HG03095 (cell line): ENCODE data around the gene CTDP1.
"Not testable (repeated sequence)": the region's sequence is repeated elsewhere in the genome, so short reads cannot be mapped to it uniquely, and the experiment has no call there.

Experiments used
- ATAC-seq: cut with Tn5 transposase; IDR thresholded peaks from one replicate; pipeline ENCODE4 v1.9.1; 2021; ENCODE audit warnings: moderate library complexity; ENCODE audit not compliant: unreplicated experiment

Gene CTDP1

GRCh38 chr18:79739440-79739778, 59.8 kb downstream of the CTDP1 start:
- ATAC-seq = no peak

GRCh38 chr18:79740047-79740446, 60.4 kb downstream of the CTDP1 start:
- ATAC-seq = not testable (repeated sequence)

GRCh38 chr18:79740521-79741361, 61.1 kb downstream of the CTDP1 start:
- no peak for ATAC-seq

- ATAC-seq = no peak
These were observed 61.7 kb downstream of the CTDP1 start for GRCh38 chr18:79741362-79741700.

- no peak for ATAC-seq
These were observed 62.5 kb downstream of the CTDP1 start for GRCh38 chr18:79742076-79742475.

GRCh38 chr18:79744625-79745024, 65.0 kb downstream of the CTDP1 start:
- no peak for ATAC-seq

- no peak for ATAC-seq
These were observed 67.1 kb downstream of the CTDP1 start for GRCh38 chr18:79746730-79747129.

- no peak for ATAC-seq
These were observed 67.7 kb downstream of the CTDP1 start for GRCh38 chr18:79747156-79747845.

- ATAC-seq = no peak
These were observed 68.9 kb downstream of the CTDP1 start for GRCh38 chr18:79748321-79749180.

GRCh38 chr18:79749251-79750191, 69.9 kb downstream of the CTDP1 start:
- ATAC-seq = no peak

GRCh38 chr18:79750980-79751571, 71.5 kb downstream of the CTDP1 start:
- ATAC-seq = no peak

- ATAC-seq = not testable (repeated sequence)
These were observed 72.4 kb downstream of the CTDP1 start for GRCh38 chr18:79751918-79752578.

GRCh38 chr18:79752946-79753345, 73.3 kb downstream of the CTDP1 start:
- not testable (repeated sequence) for ATAC-seq

GRCh38 chr18:79753391-79753851, 73.8 kb downstream of the CTDP1 start:
- no peak for ATAC-seq

- ATAC-seq = no peak
These were observed 74.6 kb downstream of the CTDP1 start for GRCh38 chr18:79754022-79754761.

GRCh38 chr18:79754831-79755351, 75.3 kb downstream of the CTDP1 start:
- ATAC-seq = no peak

GRCh38 chr18:79755496-79756142, 76.0 kb downstream of the CTDP1 start:
- no peak for ATAC-seq

- ATAC-seq = no peak
These were observed 76.5 kb downstream of the CTDP1 start for GRCh38 chr18:79756143-79756500.
